Hematopoietic multipotent progenitor cell treated with erythropoietin and hydrocortisone succinate and interleukin-3 and kit ligand, for 17 days (in vitro differentiated cells): Measurements from ENCODE around the gene WBP2NL.
A peak's percentile ranks its signal among the peaks of the same experiment; 100 is the strongest.
"Not testable (repeated sequence)": the region's sequence is repeated elsewhere in the genome, so short reads cannot be mapped to it uniquely, and the experiment has no call there.

ENCODE experiments used
- DNase-seq: peaks from one replicate; pipeline ENCODE4 v3.0.0-alpha.2; 2015; ENCODE audit warnings: low spot score

Gene WBP2NL

DNA sequence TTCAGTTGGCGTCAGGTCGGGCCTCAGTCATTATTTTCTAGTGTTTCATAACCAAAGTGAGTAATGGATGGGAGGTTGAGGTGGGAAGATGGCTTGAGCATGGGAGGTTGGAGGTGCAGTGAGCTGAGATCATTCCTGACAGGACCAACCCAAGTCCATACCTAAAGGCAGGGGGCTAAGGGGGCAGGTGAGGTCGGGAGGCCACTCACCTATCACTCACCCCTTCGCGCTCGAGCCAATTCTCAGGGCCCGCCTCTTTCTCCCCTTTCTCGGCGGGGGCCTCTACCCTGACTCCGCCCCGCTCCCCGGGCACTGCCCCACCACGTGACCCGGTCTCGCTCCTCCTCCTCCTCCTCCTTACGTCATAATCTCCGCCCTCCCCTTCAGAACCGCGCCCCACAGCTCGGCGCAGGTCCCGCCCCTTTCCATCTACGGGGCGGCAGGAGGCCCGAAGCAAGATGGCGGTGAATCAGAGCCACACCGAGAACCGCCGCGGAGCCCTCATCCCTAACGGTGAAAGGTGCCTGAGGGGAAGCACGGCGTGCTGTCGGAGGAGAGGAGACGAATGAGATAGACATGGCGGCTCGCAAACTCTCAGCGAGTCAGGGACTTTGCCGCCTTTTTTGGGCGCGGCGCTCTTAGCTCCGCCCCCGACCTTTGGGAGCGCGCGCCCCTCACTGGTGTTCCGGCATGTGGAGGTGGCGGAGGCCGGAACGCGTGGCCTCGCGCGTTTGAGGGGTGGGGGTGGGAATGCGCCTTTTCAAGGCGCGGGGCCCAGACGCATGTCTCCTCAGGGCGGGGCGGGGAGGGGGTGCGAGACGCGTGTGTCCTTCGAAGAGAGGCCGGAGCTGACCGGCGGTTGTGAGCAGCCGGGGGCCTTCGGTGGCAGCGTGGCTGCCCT lies at the start of gene WBP2NL:
Gene WBP2NL, plus strand, starts transcription at position 428 of the 901 bp plus-strand sequence. Its CDS starts 31 bp downstream, at position 459.
- DNase-seq: peak; percentile 86

GRCh38 chr22:41948928-41949296 lies 49.7 kb upstream of the WBP2NL start:
- DNase-seq: not testable (repeated sequence)

DNA sequence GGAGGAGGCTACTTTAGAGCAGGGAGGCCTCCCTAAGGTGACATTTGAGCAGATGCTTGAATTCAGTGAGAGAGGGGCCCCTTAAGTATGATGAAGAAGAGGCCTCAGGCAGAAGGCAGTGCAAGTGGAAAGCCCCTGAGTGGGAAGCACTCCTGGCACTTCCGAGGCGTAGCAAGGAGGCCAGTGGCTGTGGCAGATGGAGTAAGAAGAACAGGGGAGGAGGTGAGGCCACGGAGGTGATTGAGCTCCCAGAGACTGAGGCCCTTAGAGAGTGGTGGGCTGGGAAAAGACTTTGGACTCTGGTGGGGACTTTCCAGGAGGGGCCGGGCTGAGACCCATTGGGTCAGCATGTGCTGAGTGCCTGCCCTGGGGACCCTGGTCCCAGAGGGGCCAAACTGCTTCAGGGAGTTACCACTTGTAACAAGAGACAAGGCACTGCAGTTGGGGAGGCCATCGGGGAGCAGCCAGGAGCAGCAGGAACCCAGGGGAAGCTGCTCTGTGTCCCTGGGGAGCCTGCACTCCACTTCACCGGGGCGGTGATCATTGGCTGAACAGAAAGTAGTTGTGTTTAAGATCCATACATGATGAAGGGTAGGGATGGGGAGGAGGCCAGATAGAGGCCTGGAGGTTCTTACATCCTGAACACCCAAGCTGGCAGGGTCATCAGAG lies 49.2 kb upstream of the WBP2NL start:
- no peak for DNase-seq

DNA sequence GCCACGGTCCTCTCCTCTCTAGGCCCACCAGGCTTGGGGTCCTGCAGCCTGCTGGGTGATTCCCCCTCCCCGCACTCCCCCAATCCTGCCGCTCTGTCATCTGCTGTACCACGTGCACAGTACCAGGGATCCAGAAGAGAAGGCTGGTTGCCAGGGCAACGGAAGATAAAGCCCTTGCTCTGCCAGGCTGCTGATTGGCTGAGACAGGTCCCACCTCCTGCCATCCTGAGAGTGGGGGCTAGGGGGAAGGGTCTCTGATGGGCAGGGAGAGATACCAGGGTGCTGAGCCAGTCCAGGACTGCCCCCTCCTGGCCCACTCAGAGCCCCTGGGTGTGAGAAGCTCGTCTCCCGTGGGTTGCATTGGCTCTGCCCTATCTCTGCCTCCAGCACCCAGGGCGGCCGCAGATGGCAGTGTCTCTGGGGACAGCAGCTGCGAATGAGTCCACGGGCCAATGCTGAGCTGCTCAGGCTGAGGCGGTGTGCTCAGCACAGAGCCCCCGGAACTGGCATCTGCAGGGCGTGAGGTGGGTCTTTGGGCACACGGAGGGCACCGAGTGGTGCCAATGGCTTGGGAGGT lies 46.6 kb upstream of the WBP2NL start, which contains the start of gene SMIM45:
Gene SMIM45, plus strand, starts transcription at position 253 of the 577 bp plus-strand sequence.
- DNase-seq: no peak

DNA sequence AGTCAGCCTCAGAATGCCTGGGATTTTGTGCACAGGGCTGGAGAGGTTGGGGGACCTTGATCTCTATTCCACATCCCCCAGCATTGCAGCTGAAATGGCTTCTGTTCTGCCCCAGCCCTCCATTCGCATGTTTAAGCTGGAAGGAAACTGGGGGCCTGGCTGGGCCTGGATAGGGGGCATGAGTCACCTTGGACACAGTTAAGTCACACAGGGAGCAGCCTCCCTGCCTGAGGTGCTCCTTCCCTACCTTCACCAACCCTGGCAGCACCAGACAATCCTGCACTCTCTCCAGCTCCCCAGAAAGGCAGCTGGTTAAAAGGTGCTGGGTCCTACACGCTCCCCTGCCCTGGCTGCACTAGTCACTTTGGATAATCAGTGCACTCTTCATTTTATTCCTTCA lies 45.9 kb upstream of the WBP2NL start:
- no peak for DNase-seq

DNA sequence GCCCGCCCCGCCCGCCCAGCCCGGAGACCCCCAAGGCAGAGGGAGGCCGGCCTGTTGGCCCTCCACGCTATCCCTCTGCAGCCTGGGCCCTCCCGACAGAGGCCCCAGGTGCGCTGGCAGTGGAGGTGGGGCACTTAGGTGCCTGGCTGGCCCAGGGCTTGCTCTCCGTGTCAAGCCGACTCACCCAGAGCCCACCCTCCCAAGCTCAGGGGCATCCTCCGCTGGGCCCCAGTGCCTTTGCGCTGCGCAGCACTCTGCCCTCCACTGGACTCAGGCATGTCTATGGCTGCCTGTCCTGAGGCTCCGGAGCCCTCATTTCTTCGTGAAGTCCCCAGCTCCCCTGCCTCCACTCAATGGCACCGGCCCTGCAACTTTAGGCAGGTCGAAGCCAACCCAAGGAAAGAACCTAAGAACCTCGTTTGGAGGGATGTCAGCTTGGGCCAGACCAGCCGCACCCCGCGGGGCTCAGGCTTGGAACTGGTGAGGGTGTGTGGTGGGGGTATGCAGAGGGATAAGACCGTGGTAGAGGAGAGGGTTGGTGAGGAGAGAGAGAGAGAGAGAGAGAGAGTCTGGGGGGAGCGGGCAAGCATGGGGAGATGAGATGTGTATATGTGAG lies 40.5 kb upstream of the WBP2NL start:
- no peak for DNase-seq

GRCh38 chr22:41963453-41964111 lies 35.0 kb upstream of the WBP2NL start:
- no peak for DNase-seq

DNA sequence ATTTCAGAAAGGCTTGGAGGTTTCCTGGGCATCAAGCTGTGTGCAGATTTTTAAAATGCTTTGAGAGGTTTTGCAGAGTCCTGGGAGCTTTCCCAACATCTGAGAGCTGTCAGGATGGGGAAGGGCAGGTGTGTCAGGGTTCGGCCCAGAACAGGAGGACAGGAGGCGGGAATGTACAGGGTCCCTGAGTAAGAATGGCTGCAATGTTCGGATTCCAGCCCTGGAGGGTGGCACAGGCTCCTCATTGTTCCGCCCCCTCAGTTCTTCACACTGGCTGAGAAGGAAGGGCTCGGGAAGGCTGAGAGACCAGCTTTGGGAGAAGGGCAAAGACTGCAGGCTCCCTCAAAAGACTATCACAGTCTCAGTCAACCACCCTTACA lies 34.5 kb upstream of the WBP2NL start:
- DNase-seq: no peak

- no peak for DNase-seq
Measured at GRCh38 chr22:41966225-41966606, 32.4 kb upstream of the WBP2NL start.

GRCh38 chr22:41966607-41967240 lies 31.9 kb upstream of the WBP2NL start:
- DNase-seq: peak; percentile 73

DNA sequence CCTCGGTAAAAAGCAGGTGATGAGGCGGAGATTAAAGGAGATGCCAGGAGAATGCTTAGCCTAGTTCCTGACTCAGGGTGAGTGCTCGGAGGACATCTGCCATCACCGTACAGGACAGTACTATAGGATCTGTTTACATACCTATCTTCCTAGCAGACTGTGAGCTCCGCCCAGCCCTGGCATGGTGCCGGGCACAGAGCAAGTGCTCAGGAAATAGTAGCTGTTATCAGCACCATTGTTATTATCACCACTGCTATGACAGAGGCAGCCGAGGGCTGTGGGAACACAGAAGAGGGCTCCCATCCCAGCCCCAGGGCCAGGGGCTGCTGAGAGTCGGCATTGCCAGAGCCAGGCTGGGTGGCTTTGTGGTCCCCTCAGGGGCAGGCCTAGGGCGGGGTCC lies 30.0 kb upstream of the WBP2NL start:
- DNase-seq: peak; percentile 64

- DNase-seq: no peak
Measured at GRCh38 chr22:41969110-41969646, 29.4 kb upstream of the WBP2NL start, which contains the start of gene SEPTIN3. SEPTIN3 (plus strand) TSS chr22:41969443; CDS start chr22:41971493, 2,050 bp downstream.

DNA sequence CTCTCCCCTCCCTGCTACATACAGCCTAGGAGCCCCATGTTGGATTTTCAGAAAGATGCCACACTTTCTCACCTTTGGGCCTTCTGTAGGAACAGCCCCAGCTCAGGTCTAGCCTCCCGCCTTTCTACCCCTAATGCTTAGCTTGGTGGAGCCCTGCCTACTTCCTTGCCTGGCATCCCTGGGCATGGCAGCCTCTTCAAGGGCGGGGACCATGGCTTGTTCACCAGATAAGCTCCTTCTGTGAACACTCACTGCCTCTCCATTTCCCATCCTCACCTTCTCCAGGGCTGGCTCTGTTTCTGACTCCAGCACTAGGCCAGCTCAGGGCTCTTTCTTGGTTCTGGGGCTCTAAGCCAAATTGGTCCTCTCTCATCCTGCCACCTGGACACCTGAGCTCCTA lies 28.0 kb upstream of the WBP2NL start:
- peak; percentile 60 for DNase-seq

- no peak for DNase-seq
Measured at GRCh38 chr22:41971431-41971830, 27.2 kb upstream of the WBP2NL start.

DNA sequence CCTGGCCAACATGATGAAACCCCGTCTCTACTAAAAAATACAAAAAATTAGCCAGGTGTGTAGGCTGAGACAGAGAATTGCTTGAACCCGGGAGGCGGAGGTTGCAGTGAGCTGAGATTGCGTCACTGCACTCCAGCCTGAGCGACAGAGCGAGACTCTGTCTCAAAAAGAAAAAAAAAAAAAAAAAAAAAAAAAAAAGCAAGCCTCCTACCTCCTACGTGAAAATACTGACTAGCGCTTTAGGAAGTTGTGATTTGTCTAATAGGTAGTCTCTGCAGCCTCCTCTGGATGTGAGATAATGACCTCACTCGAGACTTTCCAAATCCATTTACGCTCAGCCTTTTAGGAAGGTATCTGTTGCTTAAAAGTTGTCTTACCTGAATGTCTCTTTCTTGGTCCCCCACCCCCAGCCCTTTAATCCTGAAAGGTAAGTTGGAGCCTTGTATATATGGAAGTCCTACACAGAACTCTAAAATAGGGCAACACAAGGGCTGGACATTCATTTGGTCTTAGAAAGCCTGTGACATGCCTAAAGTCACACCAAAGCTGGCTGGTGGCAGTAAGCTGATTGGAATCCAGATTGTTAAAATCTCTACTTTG lies 23.8 kb upstream of the WBP2NL start:
- DNase-seq: no peak

GRCh38 chr22:41975299-41976069 lies 23.1 kb upstream of the WBP2NL start:
- no peak for DNase-seq

DNA sequence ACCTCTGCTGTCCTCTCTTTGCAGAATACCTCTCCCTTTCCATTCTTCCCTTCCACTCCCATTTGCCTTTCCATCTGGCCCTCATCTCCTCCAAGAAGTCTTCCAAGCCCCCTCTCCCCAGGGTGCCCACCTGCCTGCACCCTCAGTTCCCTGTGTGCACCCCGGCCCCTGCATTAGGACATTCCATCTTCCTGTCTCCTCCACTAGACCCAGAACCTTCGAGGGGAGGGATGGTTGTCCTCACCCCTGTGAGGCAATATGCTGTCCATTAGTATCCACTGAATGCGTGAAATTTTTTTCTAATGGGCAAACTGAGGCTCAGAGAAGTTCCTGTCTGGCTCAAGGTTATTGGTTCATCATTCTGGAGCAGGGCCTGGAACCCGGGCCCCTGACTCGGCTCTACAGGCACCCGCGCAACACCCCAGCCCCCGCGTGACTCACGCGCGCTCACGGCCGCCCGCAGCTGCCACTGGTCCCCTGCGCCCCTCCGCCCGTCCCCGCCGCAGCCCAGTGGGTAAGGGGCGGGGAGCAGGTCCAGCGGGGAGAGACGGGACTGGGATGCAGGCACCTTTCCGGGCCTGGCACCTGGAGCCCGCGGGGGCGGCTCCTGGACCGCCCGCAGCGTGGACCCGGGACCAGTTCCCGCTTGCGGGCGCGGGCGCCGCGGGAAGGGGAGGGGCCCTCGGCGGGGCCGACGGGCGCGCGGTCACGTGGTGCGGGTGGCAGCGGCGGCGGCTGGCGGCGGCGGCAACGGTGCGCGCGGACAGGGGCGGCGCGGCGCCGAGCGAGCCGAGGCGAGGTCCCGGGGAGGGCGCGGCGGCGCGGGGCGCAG lies 22.3 kb upstream of the WBP2NL start:
- DNase-seq: no peak

DNA sequence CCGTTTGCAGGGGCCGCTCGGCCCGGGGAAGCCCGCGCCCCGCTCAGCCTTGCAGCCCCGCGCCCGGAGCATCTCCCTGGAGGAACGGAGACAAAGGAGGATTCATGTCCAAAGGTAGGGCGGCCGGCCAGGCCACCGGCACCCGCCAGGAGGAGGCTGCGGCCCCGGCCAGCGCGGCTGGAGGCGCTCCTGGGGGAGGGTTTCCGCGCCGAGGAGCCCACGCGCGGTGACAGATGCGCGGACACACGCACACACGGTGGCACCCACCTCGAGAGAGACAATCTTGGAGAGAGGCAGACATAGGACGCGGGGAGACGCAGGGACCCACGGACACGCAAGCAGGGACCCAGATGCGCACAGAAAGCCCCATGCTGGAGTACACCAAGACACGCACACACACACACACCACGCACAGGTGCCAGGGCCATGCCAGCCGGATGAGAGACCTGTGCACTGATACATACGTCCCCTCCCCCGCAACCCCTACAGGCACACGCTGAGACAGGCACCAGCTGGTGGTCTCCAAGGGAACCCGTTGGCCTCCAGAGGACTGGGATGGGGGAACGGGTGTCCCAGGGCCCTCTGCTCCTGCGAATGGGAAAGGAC lies 21.5 kb upstream of the WBP2NL start:
- no peak for DNase-seq

DNA sequence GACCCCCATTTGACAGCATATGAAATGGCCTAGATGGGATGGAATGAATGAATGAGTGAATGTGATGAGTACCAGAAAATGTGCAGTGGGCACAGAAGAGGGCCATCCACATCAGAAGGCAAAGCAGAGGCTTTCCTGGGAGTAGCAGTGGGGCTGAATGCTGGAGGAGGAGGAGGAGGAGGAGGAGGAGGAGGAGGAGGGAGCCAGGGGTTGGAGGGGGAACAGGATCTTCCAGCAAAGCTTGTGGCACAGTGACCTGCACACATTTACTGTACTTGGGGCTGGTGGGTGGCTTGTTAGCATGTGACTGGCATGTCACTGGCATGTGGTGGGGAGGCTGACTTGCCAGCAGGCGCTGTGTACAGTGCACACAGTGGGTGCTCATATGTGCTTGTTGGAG lies 19.9 kb upstream of the WBP2NL start:
- no peak for DNase-seq
